ENCODE results near the gene LPP. TPM values are rescaled to one million over a fixed set of nuclear protein-coding genes. Genes with fewer than 3 reads are reported as not detected.

The LPP gene
- total RNA-seq, 4 donors from 2014 or later: 183 to 293 (median 242) TPM

DNA sequence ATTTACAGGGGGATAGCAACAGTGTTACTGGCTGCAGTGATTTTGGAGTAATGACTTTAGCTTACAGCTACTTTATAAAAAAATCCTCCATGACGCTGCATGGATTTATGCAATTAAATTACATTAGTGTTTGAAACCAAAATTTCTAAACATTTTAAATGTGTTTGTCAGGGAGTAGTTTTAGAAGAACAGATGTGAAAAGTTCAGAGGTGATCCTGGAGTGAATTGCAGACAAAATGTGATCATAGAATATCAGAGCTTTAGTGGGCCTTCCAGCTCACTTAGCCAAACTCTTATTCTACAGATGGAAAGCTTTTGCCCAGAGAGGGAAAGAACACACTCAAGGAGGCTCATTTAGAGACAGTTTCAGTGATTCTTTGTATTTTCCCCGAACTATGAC lies 376.3 kb downstream of the LPP start:
- Histone ChIP-seq H3K36me3 (peaks cover 0 to 23% (median 0%) of the 10 kb centered on the region in 3 donors), H3K9me3 (no peaks in the 10 kb centered on the region), H3K27me3 (no peaks in the 10 kb centered on the region), H3K27ac (no peak overlapping the region), H3K4me1 (peaks cover 0 to 33% (median 0%) of the 10 kb centered on the region in 4 donors), H3K4me3 (no peak overlapping the region)
- TF ChIP-seq EP300 (IDR thresholded peaks at IDR 0.05) (no peak), POLR2A (IDR thresholded peaks at IDR 0.05) (no peak)
- TF ChIP-seq, protein P1, sequence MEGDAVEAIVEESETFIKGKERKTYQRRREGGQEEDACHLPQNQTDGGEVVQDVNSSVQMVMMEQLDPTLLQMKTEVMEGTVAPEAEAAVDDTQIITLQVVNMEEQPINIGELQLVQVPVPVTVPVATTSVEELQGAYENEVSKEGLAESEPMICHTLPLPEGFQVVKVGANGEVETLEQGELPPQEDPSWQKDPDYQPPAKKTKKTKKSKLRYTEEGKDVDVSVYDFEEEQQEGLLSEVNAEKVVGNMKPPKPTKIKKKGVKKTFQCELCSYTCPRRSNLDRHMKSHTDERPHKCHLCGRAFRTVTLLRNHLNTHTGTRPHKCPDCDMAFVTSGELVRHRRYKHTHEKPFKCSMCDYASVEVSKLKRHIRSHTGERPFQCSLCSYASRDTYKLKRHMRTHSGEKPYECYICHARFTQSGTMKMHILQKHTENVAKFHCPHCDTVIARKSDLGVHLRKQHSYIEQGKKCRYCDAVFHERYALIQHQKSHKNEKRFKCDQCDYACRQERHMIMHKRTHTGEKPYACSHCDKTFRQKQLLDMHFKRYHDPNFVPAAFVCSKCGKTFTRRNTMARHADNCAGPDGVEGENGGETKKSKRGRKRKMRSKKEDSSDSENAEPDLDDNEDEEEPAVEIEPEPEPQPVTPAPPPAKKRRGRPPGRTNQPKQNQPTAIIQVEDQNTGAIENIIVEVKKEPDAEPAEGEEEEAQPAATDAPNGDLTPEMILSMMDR (IDR thresholded peaks at IDR 0.05): no peak
- WGBS, 2 donors: 74 to 77% methylated on average over 2 of the region's 2 CpGs
- no peak for DNase-seq (ENCODE audit: low spot score in 2 of 2)

DNA sequence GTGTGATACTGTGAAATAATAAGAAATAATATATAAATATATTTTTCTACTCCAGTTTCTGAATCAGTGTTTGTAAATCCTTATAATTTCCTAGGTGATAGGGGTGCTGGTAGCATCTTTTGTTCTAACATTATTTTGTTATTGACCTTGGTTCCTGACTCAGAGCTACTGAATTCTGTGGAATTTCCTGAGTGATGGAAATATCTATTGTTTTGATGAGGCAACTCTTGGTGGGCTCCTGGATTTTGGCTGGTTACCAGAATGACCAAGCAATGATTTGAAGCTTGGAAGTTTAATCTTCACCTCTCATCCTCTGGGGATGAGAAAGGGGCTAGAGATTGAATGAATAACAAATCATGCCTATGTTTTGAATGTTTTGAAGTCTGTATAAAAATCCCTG lies 377.3 kb downstream of the LPP start:
- Histone ChIP-seq H3K4me1 (peaks cover 0 to 26% (median 0%) of the 10 kb centered on the region in 4 donors), H3K27ac (no peak overlapping the region)
- TF ChIP-seq EP300 (IDR thresholded peaks at IDR 0.05): no peak
- TF ChIP-seq POLR2A (IDR thresholded peaks at IDR 0.05): no peak
- TF ChIP-seq, protein P1 (IDR thresholded peaks at IDR 0.05): no peak

DNA sequence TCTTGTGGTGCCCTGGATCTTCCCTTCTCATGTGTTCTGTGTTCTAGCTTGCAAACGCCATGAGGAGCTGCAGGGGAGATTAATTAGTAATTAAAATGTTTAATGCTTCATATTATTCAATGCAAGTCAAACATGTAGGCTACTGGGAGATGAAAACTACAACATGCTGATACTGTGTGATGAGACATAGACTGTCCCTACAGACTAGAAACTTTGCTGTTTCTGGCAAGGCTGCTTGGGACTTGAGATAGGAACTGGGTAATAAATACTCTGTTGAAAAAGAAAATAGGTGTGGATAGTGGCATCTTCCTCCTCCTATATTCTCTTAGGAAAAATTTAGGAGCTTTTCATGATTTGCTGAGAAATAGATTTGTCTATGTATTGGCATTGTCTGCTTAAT lies 379.2 kb downstream of the LPP start:
- TF ChIP-seq EP300 (IDR thresholded peaks at IDR 0.05): no peak
- no peak for TF ChIP-seq POLR2A (IDR thresholded peaks at IDR 0.05)
- TF ChIP-seq, protein P1 (IDR thresholded peaks at IDR 0.05): no peak
- Histone ChIP-seq H3K4me1 (peaks cover 0 to 26% (median 0%) of the 10 kb centered on the region in 4 donors), H3K27ac (no peak overlapping the region), H3K36me3 (peaks cover 0 to 3% (median 0%) of the 10 kb centered on the region in 3 donors), H3K4me3 (no peak overlapping the region), H3K27me3 (no peaks in the 10 kb centered on the region), H3K9me3 (no peaks in the 10 kb centered on the region)
- WGBS, 2 donors: 61 to 67% methylated on average over 1 of the region's 1 CpG
- DNase-seq (ENCODE audit: low spot score in 2 of 2): no peak

More for the DNA sequence above, 377.3 kb downstream of the LPP start:
- DNase-seq (ENCODE audit: low spot score in 2 of 2): no peak
- Histone ChIP-seq H3K9me3 (no peaks in the 10 kb centered on the region), H3K4me3 (no peak overlapping the region), H3K36me3 (peaks cover 0 to 14% (median 0%) of the 10 kb centered on the region in 3 donors), H3K27me3 (no peaks in the 10 kb centered on the region)

DNA sequence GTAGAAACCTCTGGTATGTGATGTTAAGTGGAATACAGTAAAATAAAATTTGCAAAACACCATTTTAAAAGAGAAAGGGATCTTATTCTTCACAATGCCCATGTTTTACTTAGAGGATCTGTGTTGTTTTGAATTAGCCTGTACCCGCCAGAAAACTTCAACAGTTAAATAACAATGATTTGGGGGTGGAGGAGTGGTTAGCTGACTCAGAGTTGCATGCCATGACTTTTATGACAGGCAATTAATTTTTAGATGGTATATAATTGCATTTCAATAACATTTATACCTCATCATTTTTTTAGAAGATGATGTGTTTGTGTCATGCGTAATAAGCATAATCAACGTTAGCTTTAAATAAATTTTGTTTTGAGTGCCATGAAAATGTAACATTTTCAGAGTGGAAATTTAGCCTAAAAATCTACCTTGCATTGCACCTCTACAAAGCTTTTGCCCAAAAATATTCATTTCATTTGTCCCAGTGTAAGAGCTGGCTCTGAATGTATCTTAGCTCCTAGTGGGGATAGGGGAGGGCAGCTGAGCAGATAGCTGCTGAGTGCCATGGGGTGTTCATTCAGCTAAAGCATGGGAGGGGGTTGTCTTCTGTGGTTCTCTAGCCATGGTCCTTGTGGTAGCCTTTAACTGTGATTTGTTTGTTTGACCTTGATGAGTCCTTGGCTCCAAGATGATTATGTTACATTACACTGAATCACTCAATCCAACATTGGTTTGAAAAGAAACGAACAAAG lies 379.8 kb downstream of the LPP start:
- WGBS, 2 donors: 73 to 76% methylated on average over 4 of the region's 4 CpGs
- H3K27me3 ChIP-seq: no peaks in the 10 kb centered on the region
- H3K4me3 ChIP-seq: no peak overlapping the region
- no peak for DNase-seq (ENCODE audit: low spot score in 2 of 2)
- H3K27ac ChIP-seq: peak overlapping the region in 1 of 4 donors; percentile 20
- TF ChIP-seq, protein P1 (IDR thresholded peaks at IDR 0.05): no peak
- TF ChIP-seq EP300 (IDR thresholded peaks at IDR 0.05) (no peak), POLR2A (IDR thresholded peaks at IDR 0.05) (no peak)
- no peaks in the 10 kb centered on the region for H3K36me3 ChIP-seq
- peaks cover 0 to 26% (median 0%) of the 10 kb centered on the region in 4 donors for H3K4me1 ChIP-seq
- no peaks in the 10 kb centered on the region for H3K9me3 ChIP-seq

DNA sequence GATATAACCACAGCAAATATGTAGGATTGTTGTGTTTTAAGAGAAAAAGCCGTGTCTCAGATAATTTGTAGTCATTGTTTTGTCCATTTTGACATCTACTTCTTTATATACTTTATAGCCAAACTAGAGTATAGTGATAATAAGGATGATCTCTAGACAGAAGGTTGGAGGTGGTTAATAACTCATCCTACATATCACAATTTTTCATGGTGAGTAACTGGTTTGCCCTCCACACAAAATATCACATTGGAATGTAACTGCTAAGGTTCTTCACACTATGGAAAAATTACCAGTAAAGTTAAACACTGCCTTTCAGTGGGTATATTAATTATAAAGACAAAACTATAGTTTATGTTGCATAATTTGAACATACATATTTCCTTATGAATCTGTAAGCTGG lies 380.7 kb downstream of the LPP start:
- WGBS, 2 donors: 76 to 79% methylated on average over 1 of the region's 1 CpG
- no peak for TF ChIP-seq POLR2A (IDR thresholded peaks at IDR 0.05)
- TF ChIP-seq, protein P1 (IDR thresholded peaks at IDR 0.05): no peak
- Histone ChIP-seq H3K4me3 (no peak overlapping the region), H3K9me3 (no peaks in the 10 kb centered on the region), H3K36me3 (no peaks in the 10 kb centered on the region), H3K27ac (peak overlapping the region in 1 of 4 donors; percentile 20), H3K27me3 (no peaks in the 10 kb centered on the region), H3K4me1 (peaks cover 0 to 26% (median 0%) of the 10 kb centered on the region in 4 donors)
- DNase-seq (ENCODE audit: low spot score in 2 of 2): no peak

Data from tibial nerve (tissue), 4 donors.